ENCODE measurements around the gene B3GALT6.

Gene B3GALT6

GRCh38 chr1:1215881-1216605, 16.0 kb upstream of the B3GALT6 start:
- DNase-seq (ENCODE audit: extremely low read depth in 1 of 2, low read depth in 1 of 2) = no peak

GRCh38 chr1:1216770-1217620, 15.0 kb upstream of the B3GALT6 start:
- no peak for DNase-seq (ENCODE audit: extremely low read depth in 1 of 2, low read depth in 1 of 2)

- no peak for DNase-seq (ENCODE audit: extremely low read depth in 1 of 2, low read depth in 1 of 2)
These were observed 14.2 kb upstream of the B3GALT6 start for GRCh38 chr1:1217621-1218523.

- no peak for DNase-seq (ENCODE audit: extremely low read depth in 1 of 2, low read depth in 1 of 2)
These were observed 13.4 kb upstream of the B3GALT6 start for GRCh38 chr1:1218524-1219200.

- no peak for DNase-seq (ENCODE audit: extremely low read depth in 1 of 2, low read depth in 1 of 2)
These were observed 12.7 kb upstream of the B3GALT6 start for GRCh38 chr1:1219341-1219740.

- no peak for DNase-seq (ENCODE audit: extremely low read depth in 1 of 2, low read depth in 1 of 2)
These were observed 11.8 kb upstream of the B3GALT6 start for GRCh38 chr1:1220197-1220596.

GRCh38 chr1:1221887-1222574, 10.0 kb upstream of the B3GALT6 start:
- DNase-seq (ENCODE audit: extremely low read depth in 1 of 2, low read depth in 1 of 2) = no peak

- no peak for DNase-seq (ENCODE audit: extremely low read depth in 1 of 2, low read depth in 1 of 2)
These were observed 9.3 kb upstream of the B3GALT6 start for GRCh38 chr1:1222575-1223225.

- DNase-seq (ENCODE audit: extremely low read depth in 1 of 2, low read depth in 1 of 2) = no peak
These were observed 8.7 kb upstream of the B3GALT6 start for GRCh38 chr1:1223321-1223720.

GRCh38 chr1:1223891-1224290, 8.1 kb upstream of the B3GALT6 start:
- DNase-seq (ENCODE audit: extremely low read depth in 1 of 2, low read depth in 1 of 2) = no peak

GRCh38 chr1:1225238-1225845, 6.7 kb upstream of the B3GALT6 start:
- no peak for DNase-seq (ENCODE audit: extremely low read depth in 1 of 2, low read depth in 1 of 2)

GRCh38 chr1:1225913-1226312, 6.1 kb upstream of the B3GALT6 start:
- DNase-seq (ENCODE audit: extremely low read depth in 1 of 2, low read depth in 1 of 2) = no peak

- DNase-seq (ENCODE audit: extremely low read depth in 1 of 2, low read depth in 1 of 2) = no peak
These were observed 5.3 kb upstream of the B3GALT6 start for GRCh38 chr1:1226566-1227362.

GRCh38 chr1:1227386-1227785, 4.7 kb upstream of the B3GALT6 start:
- DNase-seq (ENCODE audit: extremely low read depth in 1 of 2, low read depth in 1 of 2) = no peak

GRCh38 chr1:1228187-1228586, 3.9 kb upstream of the B3GALT6 start:
- no peak for DNase-seq (ENCODE audit: extremely low read depth in 1 of 2, low read depth in 1 of 2)

GRCh38 chr1:1228596-1229321, 3.3 kb upstream of the B3GALT6 start:
- DNase-seq (ENCODE audit: extremely low read depth in 1 of 2, low read depth in 1 of 2) = no peak

GRCh38 chr1:1229770-1230169, 2.3 kb upstream of the B3GALT6 start:
- no peak for DNase-seq (ENCODE audit: extremely low read depth in 1 of 2, low read depth in 1 of 2)

Data from stimulated activated CD8-positive, alpha-beta memory T cell treated with anti-CD3 and anti-CD28 coated beads, Interleukin-7, amount 100 ng/mL, for 48 hours (primary cell).